HG02885 (cell line): Measurements from ENCODE around the gene ZNF219.

Source experiments
- ATAC-seq: cut with Tn5 transposase; IDR thresholded peaks from one replicate; pipeline ENCODE4 v1.9.1; 2021; ENCODE audit warnings: mild to moderate bottlenecking; ENCODE audit not compliant: unreplicated experiment, poor library complexity

Gene ZNF219

DNA sequence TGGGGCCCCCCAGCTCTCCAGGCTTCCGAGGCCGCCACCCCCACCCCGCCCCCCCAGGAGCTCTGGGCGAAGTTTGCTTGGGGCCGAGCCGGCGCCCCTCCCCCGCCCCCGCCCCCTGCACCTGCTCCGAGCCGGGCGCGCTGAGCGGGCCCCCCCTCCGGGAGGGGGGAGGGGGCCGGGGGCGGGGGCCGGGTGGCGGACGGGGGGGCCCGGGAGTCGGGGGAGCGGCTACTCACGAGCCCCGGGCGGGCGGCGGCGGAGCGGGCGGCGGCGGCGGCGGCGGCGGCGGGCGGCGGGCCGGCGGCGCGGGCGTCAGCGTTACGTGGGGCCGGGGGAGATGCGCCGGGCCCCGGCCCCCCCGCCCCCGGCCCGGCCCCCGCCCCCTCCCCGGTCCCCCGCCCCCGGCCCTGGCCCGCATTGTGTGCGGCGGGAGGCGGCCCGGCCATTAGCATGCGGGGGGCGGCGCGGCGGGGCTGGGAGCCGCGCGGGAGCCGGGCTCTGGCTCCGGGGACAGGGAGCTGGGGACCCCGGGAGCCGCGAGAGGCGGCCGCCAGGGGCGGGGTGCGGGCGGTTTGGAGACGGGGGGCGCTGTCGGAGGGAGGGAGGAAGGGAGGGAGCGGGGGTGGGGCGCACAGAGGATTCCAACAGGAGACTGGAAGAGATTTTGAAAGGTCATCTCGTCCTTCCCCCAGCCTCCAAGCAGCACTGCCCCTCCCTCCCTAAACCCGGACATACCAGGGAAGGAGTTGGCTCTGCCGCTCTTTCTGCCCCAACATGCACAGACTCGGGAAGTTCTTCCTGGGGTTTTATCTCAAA lies at the start of gene ZNF219:
Gene ZNF219 (minus strand): TSS at position 580 of the 816 bp plus-strand sequence. CDS start 5,064 bp downstream, outside the sequence.
- peak; percentile 33 for ATAC-seq

GRCh38 chr14:21145437-21145836 lies 47.0 kb upstream of the ZNF219 start:
- ATAC-seq: no peak

GRCh38 chr14:21142357-21142756 lies 43.9 kb upstream of the ZNF219 start:
- ATAC-seq: no peak

DNA sequence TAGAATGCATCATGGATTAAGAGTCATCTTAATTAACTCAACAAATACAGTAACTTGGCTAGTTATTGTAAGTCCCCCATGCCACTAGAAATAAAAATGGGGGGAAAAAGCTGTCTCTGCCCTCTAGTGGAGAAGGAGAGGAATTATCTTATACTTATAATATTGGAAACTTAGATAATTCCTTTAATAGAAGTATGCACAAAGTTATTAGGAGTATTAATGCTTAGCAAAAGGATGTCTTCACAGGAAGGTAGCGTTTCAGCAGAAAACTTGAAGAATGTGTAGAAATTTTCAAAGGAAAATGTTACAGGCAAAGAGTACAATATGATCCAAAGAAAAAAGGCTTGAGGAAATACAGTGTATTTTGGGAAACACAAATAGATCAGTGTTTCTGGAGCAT lies 37.6 kb upstream of the ZNF219 start:
- ATAC-seq: no peak

GRCh38 chr14:21133901-21134300 lies 35.4 kb upstream of the ZNF219 start:
- ATAC-seq: no peak

DNA sequence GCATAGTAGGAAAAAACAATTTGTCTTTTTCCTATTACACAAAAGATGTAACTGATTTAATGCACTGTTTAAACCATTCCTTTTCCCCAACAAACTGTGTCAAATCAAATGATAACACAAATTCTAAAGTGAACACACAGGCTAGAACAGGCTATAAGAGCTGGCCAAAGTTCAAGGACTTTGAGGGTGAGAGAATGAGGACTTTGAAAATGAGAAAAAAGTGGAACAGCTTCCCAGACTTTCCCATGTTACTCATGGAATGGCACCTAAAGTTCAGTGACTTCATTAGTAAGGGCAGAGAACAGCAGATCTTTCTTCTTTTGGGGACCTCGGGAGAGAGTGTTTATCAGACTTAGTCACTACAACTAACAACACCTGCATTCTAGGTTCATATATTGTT lies 25.0 kb upstream of the ZNF219 start:
- ATAC-seq: no peak

DNA sequence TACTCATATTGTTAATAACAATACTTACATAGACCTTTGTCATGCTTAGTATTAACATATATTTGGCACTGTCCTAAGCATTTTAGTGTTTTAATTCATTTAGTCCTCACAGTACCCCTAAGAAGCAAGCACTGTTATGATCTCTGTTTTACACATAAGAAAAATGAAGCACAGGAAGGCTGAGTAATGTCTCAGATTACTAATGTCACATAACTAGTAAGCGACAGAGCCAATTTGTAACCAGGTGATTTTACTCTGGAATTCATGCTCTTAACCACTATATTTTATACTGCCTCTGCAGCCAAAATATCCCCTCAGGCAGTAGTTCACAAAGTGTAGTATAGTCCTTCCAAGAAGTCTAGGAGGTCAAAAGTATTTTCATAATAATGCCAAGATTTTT lies 22.7 kb upstream of the ZNF219 start:
- no peak for ATAC-seq

GRCh38 chr14:21120686-21121085 lies 22.2 kb upstream of the ZNF219 start:
- no peak for ATAC-seq

- no peak for ATAC-seq
These were observed 20.5 kb upstream of the ZNF219 start for GRCh38 chr14:21118933-21119332.

DNA sequence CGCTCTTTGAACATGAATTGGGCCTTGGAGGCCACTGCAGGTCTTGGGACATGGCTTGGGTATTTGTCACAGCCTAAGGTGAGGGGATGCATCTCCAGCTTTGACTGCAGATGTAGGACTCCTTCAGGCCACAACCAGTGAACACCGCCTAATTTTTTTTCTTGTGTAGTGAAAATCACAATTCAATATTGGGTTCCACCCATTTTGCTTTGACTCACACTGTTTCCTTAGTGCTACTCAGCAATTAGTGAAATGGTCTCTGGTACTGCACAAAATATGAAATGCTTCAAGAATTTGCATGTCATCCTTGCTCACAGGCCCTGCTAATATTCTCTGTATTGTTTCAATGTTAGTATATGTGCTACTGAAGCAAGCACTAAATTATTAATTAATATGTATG lies 14.9 kb upstream of the ZNF219 start:
- no peak for ATAC-seq

DNA sequence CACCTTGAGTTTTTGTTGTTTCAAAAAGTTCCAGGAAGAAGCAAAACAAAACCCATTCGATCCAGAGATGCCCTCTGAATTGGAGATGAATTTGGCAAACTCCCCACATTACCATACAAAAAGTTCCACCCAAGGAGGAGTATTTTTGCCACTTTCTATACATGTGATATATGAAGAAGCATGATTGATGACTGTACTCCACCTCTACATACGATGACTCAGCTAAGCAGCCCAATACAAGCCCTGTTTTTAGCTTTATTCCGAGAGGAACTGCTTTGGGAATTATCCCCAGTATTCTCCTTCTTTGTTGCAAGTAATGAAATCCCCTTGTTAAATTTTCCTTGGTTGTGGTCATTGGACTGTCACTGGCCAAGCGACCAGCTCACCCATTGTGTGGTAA lies 13.8 kb upstream of the ZNF219 start:
- ATAC-seq: no peak

DNA sequence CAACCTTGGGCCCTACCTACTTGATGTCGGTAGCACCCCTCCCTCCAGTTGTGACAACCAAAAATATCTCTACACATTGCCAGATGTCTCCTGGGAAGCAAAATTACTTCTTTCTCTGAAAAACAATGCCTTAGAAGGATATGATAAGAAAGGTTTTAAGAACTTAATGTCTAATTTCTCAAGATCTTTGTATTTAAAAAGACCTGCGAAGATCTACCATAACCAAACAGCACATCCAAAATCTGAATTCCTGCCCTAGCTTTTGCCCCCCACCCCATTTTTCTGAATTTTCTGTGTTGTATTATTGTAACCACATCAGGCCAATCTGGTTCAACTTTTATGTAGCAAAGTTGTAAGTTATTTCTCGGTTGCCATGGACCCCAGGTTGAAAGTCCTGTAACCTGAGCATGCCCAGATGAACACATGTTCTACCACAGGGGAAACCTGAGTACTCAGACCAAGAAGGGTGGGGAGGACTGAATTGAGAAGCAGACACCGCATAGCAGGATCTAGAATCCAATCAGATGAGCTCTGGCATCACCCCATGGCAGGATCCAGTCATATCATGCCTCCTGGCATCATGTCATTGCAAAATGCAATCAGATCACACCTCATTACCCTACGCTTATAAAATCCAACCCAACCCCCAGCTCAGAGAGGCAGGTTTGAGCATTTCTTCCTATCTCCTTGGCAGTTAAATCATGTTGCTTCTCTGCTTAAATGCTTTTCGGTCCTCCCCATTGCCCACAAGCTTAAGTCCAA lies 11.1 kb upstream of the ZNF219 start:
- ATAC-seq: peak; percentile 56

GRCh38 chr14:21108791-21109190 lies 10.3 kb upstream of the ZNF219 start:
- ATAC-seq: no peak

- no peak for ATAC-seq
These were observed 8.9 kb upstream of the ZNF219 start for GRCh38 chr14:21107283-21107800.

DNA sequence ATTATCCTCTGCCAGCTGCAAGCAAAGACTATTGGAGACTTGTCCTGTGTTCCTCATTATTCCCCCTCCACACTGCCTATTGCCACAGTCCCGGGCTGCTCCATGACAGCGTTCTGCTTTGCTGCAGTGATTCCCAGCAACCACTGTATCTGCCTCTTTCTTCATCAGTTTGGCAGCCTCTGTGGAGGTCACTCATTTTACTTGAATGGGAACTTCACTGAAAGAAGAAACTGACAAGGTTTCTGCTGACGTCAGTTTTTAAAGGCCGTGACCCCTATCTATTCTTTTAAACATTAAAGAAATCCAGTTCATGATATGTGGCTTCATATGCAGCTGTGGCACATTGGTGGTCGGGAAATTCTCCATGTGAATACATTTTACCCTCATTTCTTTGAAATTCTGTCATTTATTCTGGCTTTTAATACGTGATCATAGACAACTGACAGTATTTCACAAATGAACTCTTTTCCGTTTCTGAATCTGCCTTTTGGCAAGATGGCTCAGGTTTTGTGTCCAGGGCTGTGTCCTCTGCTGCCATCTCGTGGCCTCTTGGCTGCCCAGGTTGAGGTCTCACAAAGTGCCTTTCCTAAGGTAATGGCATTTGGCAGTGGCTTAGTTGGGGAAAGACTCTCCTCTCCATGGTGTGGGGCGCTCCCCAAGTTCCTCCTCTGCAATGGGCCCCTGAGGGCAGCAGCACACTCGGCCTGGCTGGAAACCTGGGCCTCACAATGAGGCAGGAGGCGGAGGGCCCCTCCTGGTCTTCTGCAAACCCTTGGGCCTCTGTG lies 8.2 kb upstream of the ZNF219 start:
- no peak for ATAC-seq

DNA sequence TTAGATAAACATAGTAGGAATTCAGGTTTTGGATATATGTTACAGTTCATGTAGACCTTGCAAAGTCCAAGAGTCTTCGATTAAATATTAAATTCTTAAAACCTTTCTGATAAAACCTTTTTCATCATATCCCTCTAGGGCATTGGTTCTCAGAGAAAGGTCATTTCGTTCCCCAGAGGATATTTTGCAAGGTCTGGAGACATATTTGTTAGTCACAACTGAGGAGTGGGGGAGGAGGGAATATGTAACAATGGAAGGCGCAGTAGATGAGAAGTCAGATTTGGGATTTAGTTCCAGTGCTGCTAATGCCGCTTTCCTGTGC lies 7.7 kb upstream of the ZNF219 start:
- no peak for ATAC-seq

- no peak for ATAC-seq
These were observed 6.6 kb upstream of the ZNF219 start for GRCh38 chr14:21105095-21105494.

DNA sequence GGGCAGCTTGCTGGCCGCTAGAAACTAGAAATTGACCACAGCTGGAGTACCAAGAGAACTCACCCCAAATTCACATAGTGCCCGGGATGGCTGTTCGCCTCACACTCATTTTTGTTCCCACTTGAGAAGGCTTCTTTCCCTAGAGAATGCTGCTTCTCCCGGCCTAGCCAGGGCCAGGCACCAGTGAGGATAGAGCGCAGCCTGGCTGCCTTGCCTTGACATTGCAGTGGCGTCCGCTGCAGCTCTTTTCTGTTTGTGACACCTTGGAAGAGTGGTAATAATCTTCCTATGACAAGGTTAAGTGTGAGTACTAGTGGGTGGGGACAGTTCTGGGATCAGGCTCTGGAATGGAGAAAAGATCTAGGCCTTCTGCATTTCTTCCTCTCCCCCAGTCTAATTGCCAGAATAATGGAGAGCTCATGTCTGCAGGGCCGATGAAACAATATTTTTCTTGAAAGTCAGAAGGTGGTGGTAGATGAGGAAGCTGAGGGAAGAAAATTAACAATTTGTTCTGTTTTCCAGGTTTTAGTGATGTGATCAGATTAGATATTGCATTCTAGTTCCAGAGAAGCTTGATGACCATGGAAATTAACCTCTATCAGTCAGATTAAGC lies 6.1 kb upstream of the ZNF219 start:
- peak; percentile 53 for ATAC-seq

- ATAC-seq: peak; percentile 90
These were observed 5.4 kb upstream of the ZNF219 start for GRCh38 chr14:21103710-21104447.

GRCh38 chr14:21103411-21103709 lies 4.9 kb upstream of the ZNF219 start:
- ATAC-seq: no peak
